ENCODE results near the gene ERC1. TPM values are rescaled to one million over a fixed set of nuclear protein-coding genes. Genes with fewer than 3 reads are reported as not detected.

ERC1 gene
- total RNA-seq, 2 experiments from 2014 or later: 21.7 to 27.0 TPM

DNA sequence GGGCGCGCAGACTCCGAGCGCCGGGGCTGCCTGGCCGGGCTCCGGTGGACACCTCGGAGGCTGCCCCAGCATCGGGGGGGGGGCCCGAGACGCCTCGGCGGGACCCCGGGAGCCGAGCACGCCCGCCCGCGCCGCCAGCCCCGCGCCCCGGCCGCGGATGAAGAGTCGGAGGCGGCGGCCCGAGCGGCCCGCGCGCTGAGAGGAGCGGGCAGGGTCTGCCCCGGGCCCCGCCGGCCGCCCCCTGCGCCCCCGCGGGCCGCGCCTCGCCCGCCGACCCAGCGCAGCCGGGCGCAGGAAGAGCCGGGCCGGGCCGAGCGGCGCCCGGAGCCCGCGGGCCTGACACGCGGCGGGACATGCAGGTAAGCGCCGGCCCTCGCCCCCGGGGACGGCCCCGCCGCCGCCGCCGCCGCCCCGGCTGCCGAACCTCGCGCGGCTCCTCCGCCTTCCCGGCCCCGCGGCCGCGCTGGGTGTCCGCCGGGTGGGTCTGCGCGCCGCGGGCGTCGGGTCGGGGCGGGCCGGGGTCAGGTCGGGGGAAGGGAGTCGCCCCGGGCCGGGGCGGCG is 539.6 kb downstream of the ERC1 start:
- CTCF ChIA-PET: interaction anchor here (1.5 kb wide), 1 partner anchor 413 kb away, joined by 3 read pairs; no protein-coding TSS in a partner anchor
- no peaks in the 10 kb centered on the region for H3K9me3 Mint-ChIP-seq
- intact Hi-C loops (cut with micrococcal nuclease): loop anchor here (5.0 kb wide), 1 partner anchor 62 kb away; the partner anchor contains the start of gene FBXL14
- peaks cover 32% of the 10 kb centered on the region for H3K4me1 Mint-ChIP-seq (ENCODE audit: low read depth)
- no peak overlapping the region for H3K27ac Mint-ChIP-seq
- ATAC-seq (no peak), DNase-seq (no peak)
- no peaks in the 10 kb centered on the region for H3K36me3 Mint-ChIP-seq (ENCODE audit: low read depth)
- TF ChIP-seq, protein P1, sequence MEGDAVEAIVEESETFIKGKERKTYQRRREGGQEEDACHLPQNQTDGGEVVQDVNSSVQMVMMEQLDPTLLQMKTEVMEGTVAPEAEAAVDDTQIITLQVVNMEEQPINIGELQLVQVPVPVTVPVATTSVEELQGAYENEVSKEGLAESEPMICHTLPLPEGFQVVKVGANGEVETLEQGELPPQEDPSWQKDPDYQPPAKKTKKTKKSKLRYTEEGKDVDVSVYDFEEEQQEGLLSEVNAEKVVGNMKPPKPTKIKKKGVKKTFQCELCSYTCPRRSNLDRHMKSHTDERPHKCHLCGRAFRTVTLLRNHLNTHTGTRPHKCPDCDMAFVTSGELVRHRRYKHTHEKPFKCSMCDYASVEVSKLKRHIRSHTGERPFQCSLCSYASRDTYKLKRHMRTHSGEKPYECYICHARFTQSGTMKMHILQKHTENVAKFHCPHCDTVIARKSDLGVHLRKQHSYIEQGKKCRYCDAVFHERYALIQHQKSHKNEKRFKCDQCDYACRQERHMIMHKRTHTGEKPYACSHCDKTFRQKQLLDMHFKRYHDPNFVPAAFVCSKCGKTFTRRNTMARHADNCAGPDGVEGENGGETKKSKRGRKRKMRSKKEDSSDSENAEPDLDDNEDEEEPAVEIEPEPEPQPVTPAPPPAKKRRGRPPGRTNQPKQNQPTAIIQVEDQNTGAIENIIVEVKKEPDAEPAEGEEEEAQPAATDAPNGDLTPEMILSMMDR (IDR thresholded peaks at IDR 0.05): no peak
- H3K27me3 Mint-ChIP-seq: peaks cover 66% of the 10 kb centered on the region
- POLR2A ChIA-PET: no interaction called here
- H3K4me3 Mint-ChIP-seq: no peak overlapping the region

DNA sequence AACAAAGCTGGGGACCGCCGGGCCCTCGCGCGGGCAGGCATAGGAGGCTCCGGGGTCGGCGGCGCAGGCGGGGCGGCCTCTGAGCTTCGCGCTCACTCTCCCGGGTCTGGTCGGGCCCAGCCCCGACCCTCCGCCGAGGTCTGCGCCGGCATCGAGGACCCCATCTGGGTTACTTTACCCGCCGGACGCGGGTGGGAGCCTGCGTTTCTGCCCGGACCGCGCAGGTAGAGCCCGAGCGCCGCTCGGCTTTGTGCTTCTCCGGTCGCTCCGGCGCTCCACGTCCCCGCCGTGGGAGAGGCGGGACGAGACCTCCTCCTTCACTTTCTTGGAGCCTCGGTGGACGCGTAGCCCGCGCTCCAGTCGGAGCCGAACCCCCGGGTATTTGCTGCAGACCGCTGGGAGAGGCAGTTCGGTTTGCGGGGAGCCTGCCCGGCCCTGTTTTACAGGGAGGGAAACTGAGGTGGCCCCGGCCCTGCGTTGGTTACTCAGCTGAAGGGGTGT is 540.2 kb downstream of the ERC1 start:
- ChIA-PET CTCF (interaction anchor here (1.0 to 1.5 kb wide), 3 partner anchors 15 to 413 kb away, joined by 3 read pairs; no protein-coding TSS in a partner anchor), POLR2A (no interaction called here)
- ATAC-seq: no peak
- DNase-seq: no peak
- Mint-ChIP-seq H3K27ac (no peak overlapping the region), H3K4me1 (ENCODE audit: low read depth) (peaks cover 32% of the 10 kb centered on the region), H3K4me3 (peak overlapping the region; percentile 27), H3K9me3 (no peaks in the 10 kb centered on the region), H3K27me3 (peaks cover 68% of the 10 kb centered on the region), H3K36me3 (ENCODE audit: low read depth) (no peaks in the 10 kb centered on the region)
- intact Hi-C loops (cut with micrococcal nuclease): loop anchor here (5.0 kb wide), 1 partner anchor 61 kb away; the partner anchor contains the start of gene FBXL14
- TF ChIP-seq, protein P1 (IDR thresholded peaks at IDR 0.05): no peak

DNA sequence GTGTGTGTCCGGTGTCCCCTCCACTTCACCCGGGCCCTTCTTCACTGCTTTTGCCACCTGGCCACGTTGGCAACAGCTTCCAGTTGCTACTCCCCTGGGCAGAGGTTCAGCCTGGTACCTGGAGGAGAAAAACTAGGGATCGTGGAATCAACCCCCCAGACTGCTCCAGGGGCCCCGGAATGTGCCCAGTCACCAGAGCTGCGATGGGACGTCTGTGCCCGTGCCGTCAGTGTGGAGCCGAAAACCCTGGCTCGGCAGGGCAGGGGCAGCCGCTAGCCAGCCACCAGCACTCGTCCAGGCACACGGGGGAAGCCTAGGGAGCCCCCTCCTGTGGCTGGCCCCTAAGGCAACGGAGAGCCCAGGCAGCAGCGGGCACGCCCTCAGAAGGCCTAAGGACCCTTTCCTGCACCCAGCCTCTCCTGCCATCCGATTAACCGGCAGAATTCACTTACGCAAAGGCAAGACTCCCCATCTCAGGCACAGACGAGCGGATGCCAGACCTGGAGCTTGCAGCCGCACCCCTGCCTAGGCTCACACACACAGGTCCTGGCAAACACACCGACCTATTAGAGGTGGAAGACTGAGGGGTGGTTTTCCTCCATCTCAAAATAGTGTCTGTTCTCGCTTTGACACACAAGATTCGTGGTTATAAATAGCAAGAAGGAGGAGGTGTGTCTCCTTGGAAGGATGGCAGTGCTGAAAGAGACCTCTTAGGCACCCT is 540.8 kb downstream of the ERC1 start:
- DNase-seq: no peak
- peaks cover 68% of the 10 kb centered on the region for H3K27me3 Mint-ChIP-seq
- H3K27ac Mint-ChIP-seq: no peak overlapping the region
- POLR2A ChIA-PET: interaction anchor here (1.2 kb wide), 1 partner anchor 135 kb away, joined by 3 read pairs; no protein-coding TSS in a partner anchor
- TF ChIP-seq, protein P1 (IDR thresholded peaks at IDR 0.05): no peak
- no peaks in the 10 kb centered on the region for H3K36me3 Mint-ChIP-seq (ENCODE audit: low read depth)
- H3K9me3 Mint-ChIP-seq: no peaks in the 10 kb centered on the region
- CTCF ChIA-PET: interaction anchor here (1.0 to 3.1 kb wide), 6 partner anchors 15 to 414 kb away, joined by 3 to 30 read pairs (median 3); no protein-coding TSS in a partner anchor
- H3K4me3 Mint-ChIP-seq: peak overlapping the region; percentile 27
- peaks cover 32% of the 10 kb centered on the region for H3K4me1 Mint-ChIP-seq (ENCODE audit: low read depth)
- intact Hi-C loops (cut with micrococcal nuclease): loop anchor here (5.0 kb wide), 1 partner anchor 60 kb away; the partner anchor contains the start of gene FBXL14
- ATAC-seq: no peak

DNA sequence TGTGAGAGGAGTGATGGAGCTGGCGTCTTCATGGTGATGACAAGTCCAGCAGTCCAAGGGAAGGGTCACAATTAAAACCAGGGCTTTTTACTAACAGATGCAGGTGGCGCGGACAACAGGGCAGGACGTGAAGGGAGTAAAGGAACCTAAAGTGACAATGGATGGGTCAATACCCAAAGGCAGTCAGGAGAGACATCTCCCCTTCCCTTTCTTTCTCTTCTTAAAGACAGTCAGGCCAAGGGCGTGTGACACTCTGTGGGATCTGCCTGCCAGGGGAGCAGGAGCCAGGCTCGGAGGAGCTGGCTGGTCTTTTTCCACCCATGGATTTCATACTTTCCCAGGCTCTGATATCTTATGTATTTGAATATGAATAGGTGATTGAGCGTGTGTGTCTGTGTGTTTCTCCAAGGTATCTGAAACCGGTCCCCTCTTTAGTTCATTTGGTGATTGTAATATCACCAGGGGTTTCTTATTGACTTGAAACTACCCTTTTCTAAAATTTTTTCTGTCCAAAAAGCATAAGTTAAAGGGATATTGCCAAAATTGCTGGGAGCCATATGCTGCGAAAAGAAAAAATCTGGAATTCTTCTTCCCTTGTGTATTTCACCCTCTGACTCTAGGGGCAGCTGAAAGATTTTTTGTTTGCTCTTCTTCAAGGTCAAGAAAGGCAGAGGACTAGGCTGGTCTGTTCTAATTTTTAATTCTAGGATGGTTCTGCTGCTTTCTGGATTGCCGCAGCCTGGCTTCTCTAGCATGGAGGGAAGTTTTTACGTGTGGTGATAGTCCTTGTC is 541.5 kb downstream of the ERC1 start:
- H3K4me1 Mint-ChIP-seq (ENCODE audit: low read depth): peaks cover 32% of the 10 kb centered on the region
- ChIA-PET CTCF (interaction anchor here (0.7 to 3.1 kb wide), 12 partner anchors 15 to 417 kb away, joined by 3 to 30 read pairs (median 4); no protein-coding TSS in a partner anchor), POLR2A (interaction anchor here (0.6 to 1.2 kb wide), 3 partner anchors 10 to 260 kb away, joined by 3 read pairs; no protein-coding TSS in a partner anchor)
- DNase-seq (no peak), ATAC-seq (no peak)
- H3K9me3 Mint-ChIP-seq: no peaks in the 10 kb centered on the region
- TF ChIP-seq, protein P1 (IDR thresholded peaks at IDR 0.05): no peak
- H3K27ac Mint-ChIP-seq: no peak overlapping the region
- H3K27me3 Mint-ChIP-seq: peaks cover 70% of the 10 kb centered on the region
- no peaks in the 10 kb centered on the region for H3K36me3 Mint-ChIP-seq (ENCODE audit: low read depth)
- peak overlapping the region; percentile 62 for H3K4me3 Mint-ChIP-seq
- intact Hi-C loops (cut with micrococcal nuclease): loop anchor here (5.0 kb wide), 1 partner anchor 60 kb away; the partner anchor contains the start of gene FBXL14

All from activated CD8-positive, alpha-beta T cell treated with anti-CD3 and anti-CD28 coated beads for 36 hours (primary cell).